GM18868 (cell line): Measurements from ENCODE around the gene OR6M1.

Experiments used
- ATAC-seq: cut with Tn5 transposase; IDR thresholded peaks from one replicate; pipeline ENCODE4 v1.9.1; 2021; ENCODE audit warnings: mild to moderate bottlenecking, moderate library complexity; ENCODE audit not compliant: unreplicated experiment

Gene OR6M1

GRCh38 chr11:123806249-123806648 lies at the start of gene OR6M1:
Gene OR6M1 (minus strand): TSS chr11:123806349. CDS start chr11:123806349, 0 bp downstream.
- ATAC-seq, result no peak

- no peak for ATAC-seq
Observed at GRCh38 chr11:123853038-123853437, 46.9 kb upstream of the OR6M1 start.

GRCh38 chr11:123852321-123852720 lies 46.2 kb upstream of the OR6M1 start:
- ATAC-seq, result no peak

GRCh38 chr11:123851110-123851509 lies 45.0 kb upstream of the OR6M1 start:
- no peak for ATAC-seq

- no peak for ATAC-seq
Observed at GRCh38 chr11:123841174-123841573, 35.0 kb upstream of the OR6M1 start.

GRCh38 chr11:123839131-123839530 lies 33.0 kb upstream of the OR6M1 start:
- ATAC-seq, result no peak

- no peak for ATAC-seq
Observed at GRCh38 chr11:123838659-123839058, 32.5 kb upstream of the OR6M1 start.

- ATAC-seq, result no peak
Observed at GRCh38 chr11:123838199-123838598, 32.0 kb upstream of the OR6M1 start.

GRCh38 chr11:123833095-123833494 lies 26.9 kb upstream of the OR6M1 start:
- no peak for ATAC-seq

GRCh38 chr11:123829745-123830144 lies 23.6 kb upstream of the OR6M1 start:
- ATAC-seq, result no peak

GRCh38 chr11:123822599-123822998 lies 16.4 kb upstream of the OR6M1 start:
- no peak for ATAC-seq

GRCh38 chr11:123822032-123822431 lies 15.9 kb upstream of the OR6M1 start:
- ATAC-seq, result no peak

- no peak for ATAC-seq
Observed at GRCh38 chr11:123815122-123815521, 9.0 kb upstream of the OR6M1 start.

GRCh38 chr11:123801765-123802164 lies 4.4 kb downstream of the OR6M1 start:
- ATAC-seq, result no peak

- ATAC-seq, result no peak
Observed at GRCh38 chr11:123800036-123800435, 6.1 kb downstream of the OR6M1 start.

GRCh38 chr11:123799438-123799837 lies 6.7 kb downstream of the OR6M1 start:
- ATAC-seq, result no peak

- no peak for ATAC-seq
Observed at GRCh38 chr11:123798513-123799252, 7.5 kb downstream of the OR6M1 start.

- ATAC-seq, result no peak
Observed at GRCh38 chr11:123798079-123798478, 8.1 kb downstream of the OR6M1 start.

GRCh38 chr11:123797541-123797940 lies 8.6 kb downstream of the OR6M1 start:
- no peak for ATAC-seq

- no peak for ATAC-seq
Observed at GRCh38 chr11:123797114-123797513, 9.0 kb downstream of the OR6M1 start.

- ATAC-seq, result no peak
Observed at GRCh38 chr11:123796226-123796625, 9.9 kb downstream of the OR6M1 start.

GRCh38 chr11:123783536-123783935 lies 22.6 kb downstream of the OR6M1 start:
- ATAC-seq, result no peak

- ATAC-seq, result no peak
Observed at GRCh38 chr11:123778511-123778910, 27.6 kb downstream of the OR6M1 start.
